GM12875 (cell line): ENCODE measurements around the gene CD59.
"Not testable (repeated sequence)": the region's sequence is repeated elsewhere in the genome, so short reads cannot be mapped to it uniquely, and the experiment has no call there.

Experiments
- H3K4me3 ChIP-seq: one replicate; pipeline ENCODE4 v1.5.1; 2011; ENCODE audit warnings: low read depth, low read length, control low read depth
- TF ChIP-seq, protein P1 (sequence below): IDR thresholded peaks from 2 replicates; pipeline ENCODE4 v1.5.1; 2011; ENCODE audit warnings: low read depth, mild to moderate bottlenecking, control low read depth, inconsistent platforms, low read length, moderate library complexity, borderline replicate concordance; ENCODE audit not compliant: insufficient read depth

CD59 gene

DNA sequence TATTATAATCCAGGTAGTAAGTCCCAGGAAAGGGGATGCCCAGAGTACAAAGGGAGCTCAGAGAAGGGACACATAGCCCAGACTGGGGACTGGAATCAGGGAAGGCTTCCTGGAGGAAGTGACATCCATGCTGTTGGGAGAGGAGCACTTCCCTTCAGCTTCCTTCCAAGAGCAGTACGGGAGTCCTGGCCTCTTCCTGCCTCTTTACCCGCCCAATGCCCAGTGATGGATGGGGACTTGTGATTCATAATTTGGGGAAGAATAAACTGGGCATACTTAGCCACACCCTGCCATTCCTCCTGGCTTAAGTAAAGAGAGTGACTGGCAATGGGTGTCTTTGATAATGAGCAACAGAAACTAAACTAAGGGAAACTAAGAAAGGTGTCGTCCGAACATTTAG lies 47.1 kb downstream of the CD59 start:
- no peak overlapping the region for H3K4me3 ChIP-seq
- TF ChIP-seq, protein P1, sequence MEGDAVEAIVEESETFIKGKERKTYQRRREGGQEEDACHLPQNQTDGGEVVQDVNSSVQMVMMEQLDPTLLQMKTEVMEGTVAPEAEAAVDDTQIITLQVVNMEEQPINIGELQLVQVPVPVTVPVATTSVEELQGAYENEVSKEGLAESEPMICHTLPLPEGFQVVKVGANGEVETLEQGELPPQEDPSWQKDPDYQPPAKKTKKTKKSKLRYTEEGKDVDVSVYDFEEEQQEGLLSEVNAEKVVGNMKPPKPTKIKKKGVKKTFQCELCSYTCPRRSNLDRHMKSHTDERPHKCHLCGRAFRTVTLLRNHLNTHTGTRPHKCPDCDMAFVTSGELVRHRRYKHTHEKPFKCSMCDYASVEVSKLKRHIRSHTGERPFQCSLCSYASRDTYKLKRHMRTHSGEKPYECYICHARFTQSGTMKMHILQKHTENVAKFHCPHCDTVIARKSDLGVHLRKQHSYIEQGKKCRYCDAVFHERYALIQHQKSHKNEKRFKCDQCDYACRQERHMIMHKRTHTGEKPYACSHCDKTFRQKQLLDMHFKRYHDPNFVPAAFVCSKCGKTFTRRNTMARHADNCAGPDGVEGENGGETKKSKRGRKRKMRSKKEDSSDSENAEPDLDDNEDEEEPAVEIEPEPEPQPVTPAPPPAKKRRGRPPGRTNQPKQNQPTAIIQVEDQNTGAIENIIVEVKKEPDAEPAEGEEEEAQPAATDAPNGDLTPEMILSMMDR, result no peak

DNA sequence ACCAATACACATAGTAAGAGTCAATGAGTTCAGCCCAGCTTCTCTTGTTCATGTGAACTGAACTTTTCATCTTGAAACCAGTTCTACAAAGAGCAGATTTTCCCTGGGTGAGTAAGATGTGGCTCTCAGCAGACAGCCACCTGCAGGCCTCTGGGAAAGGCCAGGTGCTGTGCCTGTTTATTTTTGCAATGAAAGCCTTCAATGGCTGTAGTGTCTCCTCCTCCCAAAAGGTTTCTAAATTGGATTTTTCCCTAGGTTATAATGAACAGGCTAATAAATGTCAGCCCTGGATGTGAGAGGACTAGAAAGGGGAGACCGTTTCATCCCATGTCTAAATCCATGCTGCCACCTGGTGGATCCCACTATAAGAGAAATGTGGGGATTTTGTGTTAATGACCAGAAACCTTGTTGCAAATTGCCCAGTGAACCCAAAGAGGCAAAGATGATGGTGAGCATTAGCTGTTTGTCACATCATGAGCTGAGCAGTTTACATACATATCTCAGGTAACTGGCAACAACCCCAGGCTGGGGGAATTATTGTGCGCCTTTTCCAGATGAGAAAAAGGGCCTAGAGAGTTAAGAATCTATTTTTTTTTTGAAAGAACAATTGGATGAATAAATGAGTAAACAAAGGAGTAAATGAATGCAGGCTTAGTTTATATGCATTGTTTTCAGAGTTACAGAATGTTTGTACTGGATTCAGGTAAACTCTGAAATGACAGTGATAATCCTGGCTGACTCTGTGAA lies 48.3 kb downstream of the CD59 start:
- H3K4me3 ChIP-seq, result no peak overlapping the region

DNA sequence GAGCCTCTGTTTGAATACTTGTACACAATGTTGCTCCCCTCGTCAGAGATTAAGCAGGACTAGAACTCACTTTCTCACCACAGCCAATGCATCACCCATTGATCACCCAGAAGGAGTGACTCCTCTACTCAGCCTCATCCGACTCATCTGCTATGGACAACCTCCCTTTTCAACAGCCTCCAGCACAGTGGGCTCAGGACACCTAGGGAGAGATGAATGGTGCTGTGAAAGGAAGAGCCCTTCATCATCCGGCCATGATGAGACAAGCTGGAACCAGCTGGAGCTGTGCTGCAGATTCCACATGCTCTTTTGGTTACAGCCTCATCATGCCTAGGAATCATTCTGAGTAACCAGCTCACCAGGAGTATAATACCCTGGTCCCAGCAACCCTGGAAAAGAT lies 51.1 kb downstream of the CD59 start:
- TF ChIP-seq, protein P1, result no peak

More for the DNA sequence above, 48.3 kb downstream of the CD59 start:
- TF ChIP-seq, protein P1, result peak; percentile 51; the same call in 1 of the 2 replicates

DNA sequence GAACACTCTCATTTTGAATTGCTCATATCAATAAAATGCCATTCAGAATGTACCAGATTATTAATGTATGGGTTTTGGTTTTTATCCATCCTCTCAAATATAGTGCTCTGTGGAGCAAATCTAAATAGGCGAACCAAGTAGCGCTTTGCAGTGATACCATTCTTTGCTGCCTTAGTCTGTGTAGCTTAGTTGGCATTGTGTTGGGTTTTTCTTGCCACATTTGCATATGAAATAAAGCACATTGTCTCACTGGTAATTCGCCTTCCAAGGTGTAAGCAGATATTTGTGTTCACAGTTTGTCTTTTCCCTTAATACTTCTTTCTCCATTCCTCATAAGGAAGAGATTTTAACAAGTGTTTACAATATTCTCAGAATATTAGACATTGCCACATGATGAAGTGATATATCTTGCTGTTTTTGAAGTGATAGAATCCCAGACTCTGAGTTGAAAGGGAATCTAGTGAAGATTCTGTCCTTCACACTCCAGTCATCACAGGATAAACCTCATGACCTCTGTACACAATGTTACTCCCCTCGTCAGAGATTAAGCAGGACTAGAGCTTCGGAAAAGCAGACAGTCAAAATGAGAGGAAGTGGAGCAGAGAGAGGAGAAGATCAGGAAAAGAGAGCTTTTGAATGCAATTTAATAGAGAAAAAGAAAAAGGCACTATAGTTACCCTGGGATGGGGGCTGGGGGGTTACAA lies 52.1 kb downstream of the CD59 start:
- TF ChIP-seq, protein P1, result no peak
- no peak overlapping the region for H3K4me3 ChIP-seq

More for the DNA sequence above, 51.1 kb downstream of the CD59 start:
- H3K4me3 ChIP-seq, result no peak overlapping the region

DNA sequence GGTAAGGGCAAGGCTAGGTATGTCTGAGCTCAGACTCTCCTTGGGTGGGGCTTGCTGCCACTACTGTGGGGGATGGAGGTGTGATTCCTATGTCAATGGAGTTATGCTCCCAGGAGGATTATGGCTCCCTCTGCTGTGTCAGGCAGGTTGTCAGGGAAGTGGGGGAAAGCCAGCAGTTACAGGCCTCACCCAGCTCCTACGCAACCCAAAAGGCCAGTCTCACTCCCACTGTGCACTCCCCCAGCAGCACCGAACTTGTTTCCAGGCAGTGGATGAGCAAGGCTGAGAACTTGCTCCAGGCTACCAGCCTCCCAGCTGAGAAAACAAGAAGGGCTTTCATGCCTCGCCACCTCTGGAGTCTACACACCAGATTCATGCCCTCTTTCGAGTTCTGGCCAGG lies 53.8 kb downstream of the CD59 start:
- H3K4me3 ChIP-seq, result no peak overlapping the region
- TF ChIP-seq, protein P1, result 0 out of 2 replicates have a peak, but pooled peaks have one; percentile 1

DNA sequence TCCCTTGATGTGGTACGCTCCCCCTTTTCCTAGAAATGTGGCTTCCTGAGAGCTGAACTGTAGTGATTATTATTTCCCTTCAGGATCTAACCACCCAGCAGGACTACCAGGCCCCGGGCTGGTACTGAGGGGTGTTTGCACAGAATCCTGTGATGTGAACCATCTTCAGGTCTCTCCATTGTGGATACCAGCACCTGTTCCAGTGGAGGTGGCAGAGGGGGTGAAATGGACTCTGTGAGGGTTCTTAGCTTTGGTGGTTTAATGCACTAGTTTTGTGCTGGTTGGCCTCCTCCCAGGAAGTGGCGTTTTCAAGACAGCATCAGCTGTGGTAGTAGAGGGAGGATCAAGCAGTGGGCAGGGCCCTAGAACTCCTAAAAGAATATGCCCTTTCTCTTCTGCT lies 54.2 kb downstream of the CD59 start:
- TF ChIP-seq, protein P1, result no peak
- H3K4me3 ChIP-seq, result no peak overlapping the region

DNA sequence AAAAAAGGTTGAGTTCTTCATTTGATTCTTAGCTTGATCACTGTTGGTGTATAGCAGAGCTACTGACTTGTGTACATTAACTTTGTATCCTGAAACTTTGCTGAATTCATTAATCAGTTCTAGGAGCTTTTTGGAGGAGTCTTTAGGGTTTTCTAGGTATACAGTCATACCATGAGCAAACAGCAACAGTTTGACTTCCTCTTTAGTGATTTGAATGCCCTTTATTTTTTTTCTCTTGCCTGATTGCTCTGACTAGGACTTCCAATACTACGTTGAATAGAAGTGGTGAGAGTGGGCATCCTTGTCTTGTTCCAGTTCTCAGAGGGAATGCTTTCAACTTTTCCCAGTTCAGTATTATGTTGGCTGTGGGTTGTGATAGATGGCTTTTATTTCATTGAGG lies 57.6 kb downstream of the CD59 start:
- not testable (repeated sequence) for H3K4me3 ChIP-seq
